ENCODE results near the gene HTR2C.

DNA sequence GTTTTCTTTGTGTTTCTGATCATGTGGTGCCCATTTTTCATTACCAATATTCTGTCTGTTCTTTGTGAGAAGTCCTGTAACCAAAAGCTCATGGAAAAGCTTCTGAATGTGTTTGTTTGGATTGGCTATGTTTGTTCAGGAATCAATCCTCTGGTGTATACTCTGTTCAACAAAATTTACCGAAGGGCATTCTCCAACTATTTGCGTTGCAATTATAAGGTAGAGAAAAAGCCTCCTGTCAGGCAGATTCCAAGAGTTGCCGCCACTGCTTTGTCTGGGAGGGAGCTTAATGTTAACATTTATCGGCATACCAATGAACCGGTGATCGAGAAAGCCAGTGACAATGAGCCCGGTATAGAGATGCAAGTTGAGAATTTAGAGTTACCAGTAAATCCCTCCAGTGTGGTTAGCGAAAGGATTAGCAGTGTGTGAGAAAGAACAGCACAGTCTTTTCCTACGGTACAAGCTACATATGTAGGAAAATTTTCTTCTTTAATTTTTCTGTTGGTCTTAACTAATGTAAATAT, 323.2 kb downstream of the HTR2C start:
- TF ChIP-seq POLR2A (IDR thresholded peaks at IDR 0.05) (no peak), POLR2AphosphoS5 (IDR thresholded peaks at IDR 0.05) (no peak)
- TF ChIP-seq, protein P1, sequence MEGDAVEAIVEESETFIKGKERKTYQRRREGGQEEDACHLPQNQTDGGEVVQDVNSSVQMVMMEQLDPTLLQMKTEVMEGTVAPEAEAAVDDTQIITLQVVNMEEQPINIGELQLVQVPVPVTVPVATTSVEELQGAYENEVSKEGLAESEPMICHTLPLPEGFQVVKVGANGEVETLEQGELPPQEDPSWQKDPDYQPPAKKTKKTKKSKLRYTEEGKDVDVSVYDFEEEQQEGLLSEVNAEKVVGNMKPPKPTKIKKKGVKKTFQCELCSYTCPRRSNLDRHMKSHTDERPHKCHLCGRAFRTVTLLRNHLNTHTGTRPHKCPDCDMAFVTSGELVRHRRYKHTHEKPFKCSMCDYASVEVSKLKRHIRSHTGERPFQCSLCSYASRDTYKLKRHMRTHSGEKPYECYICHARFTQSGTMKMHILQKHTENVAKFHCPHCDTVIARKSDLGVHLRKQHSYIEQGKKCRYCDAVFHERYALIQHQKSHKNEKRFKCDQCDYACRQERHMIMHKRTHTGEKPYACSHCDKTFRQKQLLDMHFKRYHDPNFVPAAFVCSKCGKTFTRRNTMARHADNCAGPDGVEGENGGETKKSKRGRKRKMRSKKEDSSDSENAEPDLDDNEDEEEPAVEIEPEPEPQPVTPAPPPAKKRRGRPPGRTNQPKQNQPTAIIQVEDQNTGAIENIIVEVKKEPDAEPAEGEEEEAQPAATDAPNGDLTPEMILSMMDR (IDR thresholded peaks at IDR 0.05), result no peak
